ENCODE results near the gene SIRT6.
"Not testable (repeated sequence)": the region's sequence is repeated elsewhere in the genome, so short reads cannot be mapped to it uniquely, and the experiment has no call there.

SIRT6 gene

GRCh38 chr19:4182084-4182810 is at the start of gene SIRT6, which contains the start of gene ANKRD24:
SIRT6 (minus strand) TSS chr19:4182563; CDS start chr19:4182539, 24 bp downstream.
ANKRD24 (plus strand) TSS chr19:4182689; CDS start chr19:4186426, 3,737 bp downstream.
- peak; percentile 97 for DNase-seq

GRCh38 chr19:4232139-4232538 is 49.8 kb upstream of the SIRT6 start:
- DNase-seq: not testable (repeated sequence)

GRCh38 chr19:4231521-4231920 is 49.2 kb upstream of the SIRT6 start:
- not testable (repeated sequence) for DNase-seq

- DNase-seq: not testable (repeated sequence)
Observed at GRCh38 chr19:4230237-4230636, 47.9 kb upstream of the SIRT6 start.

GRCh38 chr19:4229179-4229931 is 47.0 kb upstream of the SIRT6 start, which contains the start of gene EBI3:
EBI3 (plus strand) TSS chr19:4229523; CDS start chr19:4229551, 28 bp downstream.
- peak; percentile 68 for DNase-seq

GRCh38 chr19:4228765-4229178 is 46.4 kb upstream of the SIRT6 start:
- DNase-seq: no peak

- no peak for DNase-seq
Observed at GRCh38 chr19:4227771-4228170, 45.4 kb upstream of the SIRT6 start.

- DNase-seq: no peak
Observed at GRCh38 chr19:4225885-4226284, 43.5 kb upstream of the SIRT6 start.

- no peak for DNase-seq
Observed at GRCh38 chr19:4224470-4224869, 42.1 kb upstream of the SIRT6 start.

GRCh38 chr19:4220188-4220587 is 37.8 kb upstream of the SIRT6 start:
- no peak for DNase-seq

- not testable (repeated sequence) for DNase-seq
Observed at GRCh38 chr19:4218523-4218922, 36.2 kb upstream of the SIRT6 start.

GRCh38 chr19:4217429-4218264 is 35.3 kb upstream of the SIRT6 start:
- no peak for DNase-seq

GRCh38 chr19:4216846-4217245 is 34.5 kb upstream of the SIRT6 start:
- no peak for DNase-seq

GRCh38 chr19:4215807-4216206 is 33.4 kb upstream of the SIRT6 start:
- DNase-seq: no peak

- no peak for DNase-seq
Observed at GRCh38 chr19:4213116-4213515, 30.8 kb upstream of the SIRT6 start.

GRCh38 chr19:4210166-4210731 is 27.9 kb upstream of the SIRT6 start:
- DNase-seq: no peak

GRCh38 chr19:4208385-4209094 is 26.2 kb upstream of the SIRT6 start:
- DNase-seq: no peak

GRCh38 chr19:4206818-4207484 is 24.6 kb upstream of the SIRT6 start:
- DNase-seq: no peak

GRCh38 chr19:4201798-4202197 is 19.4 kb upstream of the SIRT6 start:
- no peak for DNase-seq

GRCh38 chr19:4200940-4201542 is 18.7 kb upstream of the SIRT6 start:
- DNase-seq: no peak

- DNase-seq: no peak
Observed at GRCh38 chr19:4199699-4200293, 17.4 kb upstream of the SIRT6 start.
